Endothelial cell of umbilical vein (primary cell): ENCODE results near the gene STH. TPM values are rescaled to one million over a fixed set of nuclear protein-coding genes. Genes with fewer than 3 reads are reported as not detected.

ENCODE experiments used
- BruUV-seq: library from RNA; stranded (reverse); fragments of 400-500 nt; replicated peaks from 2 replicates; lab custom pipeline; 2021; lab: Mats Ljungman, UMichigan
- CTCF ChIA-PET: fragments of 300-600, 350-600 bp; sonication (Branson Sonifier 250); formaldehyde crosslinking; loops from one replicate; lab custom pipeline; 2021; ENCODE audit warnings: antibody characterized with exemption, inconsistent platforms; lab: Charles Lee
- POLR2A ChIA-PET: fragments of 300-600, 350-600 bp; sonication (Branson Sonifier 250); formaldehyde crosslinking; loops from one replicate; lab custom pipeline; 2021; ENCODE audit warnings: antibody characterized with exemption, inconsistent platforms; lab: Charles Lee
- DNase-seq: peaks from one replicate; pipeline ENCODE4 v3.0.0-alpha.2; 2011; ENCODE audit warnings: low read depth, low spot score
- FAIRE-seq: peaks from 2 replicates; lab custom pipeline; 2011; peaks lifted over from hg19 to GRCh38; lab: Jason Lieb, UNC
- H2AFZ ChIP-seq: 2 replicates; pipeline ENCODE4 v1.6.0; 2012; ENCODE audit warnings: low read depth, low read length, control low read depth, inconsistent platforms
- H3K27ac ChIP-seq: 2 replicates; pipeline ENCODE4 v1.5.1; 2011; ENCODE audit warnings: low read depth, mild to moderate bottlenecking, control low read depth, low read length, moderate library complexity; ENCODE audit not compliant: insufficient read depth
- H3K27me3 ChIP-seq, 2 experiments: 2 replicates each; pipeline versions ENCODE4 v1.6.0 to v1.6.1; 2011; ENCODE audit warnings: low read length in 2 of 2, mixed read lengths in 1 of 2; ENCODE audit not compliant: control insufficient read depth in 2 of 2, insufficient read depth in 2 of 2
- H3K36me3 ChIP-seq, 2 experiments: 2 replicates in 1 of 2; 3 replicates in 1 of 2; pipeline ENCODE4 v1.5.1; 2011; ENCODE audit warnings: low read length in 2 of 2, mild to moderate bottlenecking in 1 of 2, moderate library complexity in 1 of 2; ENCODE audit not compliant: control insufficient read depth in 2 of 2, insufficient read depth in 2 of 2; ENCODE audit errors: extremely low read depth in 1 of 2
- H3K4me1 ChIP-seq: 3 replicates; pipeline ENCODE4 v1.5.1; 2011; ENCODE audit warnings: mild to moderate bottlenecking, low read length; ENCODE audit not compliant: control insufficient read depth, insufficient read depth; ENCODE audit errors: extremely low read depth
- H3K4me2 ChIP-seq: 2 replicates; pipeline ENCODE4 v1.6.1; 2011; ENCODE audit warnings: low read length, control low read depth, mixed read lengths; ENCODE audit not compliant: insufficient read depth
- H3K4me3 ChIP-seq, 3 experiments: fragments of 200-600 bp in 1 of 3; sonication (generic), shearing (Covaris generic) in 1 of 3; replicated peaks in 1 of 3; 2 replicates each; pipeline ENCODE4 v1.5.1; 2011 to 2016; ENCODE audit warnings: control low read depth in 3 of 3, low read length in 3 of 3, mild to moderate bottlenecking in 2 of 3, inconsistent platforms in 1 of 3, low read depth in 1 of 3, moderate library complexity in 1 of 3; ENCODE audit not compliant: insufficient read depth in 1 of 3
- H3K79me2 ChIP-seq: 2 replicates; pipeline ENCODE4 v1.6.0; 2012; ENCODE audit warnings: low read length, inconsistent platforms; ENCODE audit not compliant: control insufficient read depth, insufficient read depth
- H3K9ac ChIP-seq: replicated peaks from 2 replicates; pipeline ENCODE3; 2011; ENCODE audit warnings: low read length, control low read depth; ENCODE audit not compliant: insufficient read depth; ENCODE audit errors: extremely low read depth
- H3K9me1 ChIP-seq: replicated peaks from 3 replicates; pipeline ENCODE4 v1.6.0; 2011; ENCODE audit warnings: mild to moderate bottlenecking, low read length; ENCODE audit not compliant: control insufficient read depth, insufficient read depth; ENCODE audit errors: extremely low read depth
- H3K9me3 ChIP-seq: replicated peaks from 2 replicates; pipeline ENCODE4 v1.5.1; 2012; ENCODE audit warnings: low read length, inconsistent platforms; ENCODE audit not compliant: control insufficient read depth, insufficient read depth
- H4K20me1 ChIP-seq: replicated peaks from 2 replicates; pipeline ENCODE3; 2011; ENCODE audit warnings: mild to moderate bottlenecking, low read length; ENCODE audit not compliant: control insufficient read depth, insufficient read depth; ENCODE audit errors: extremely low read depth
- EZH2 ChIP-seq: IDR thresholded peaks from 2 replicates; pipeline ENCODE4 v1.6.1; 2012; ENCODE audit warnings: borderline replicate concordance, low read depth, mild to moderate bottlenecking, moderate library complexity, low read length, inconsistent platforms; ENCODE audit not compliant: severe bottlenecking
- FOS ChIP-seq: IDR thresholded peaks from 2 replicates; pipeline ENCODE4 v1.6.1; 2011; ENCODE audit warnings: mild to moderate bottlenecking, low read length, moderate library complexity, borderline replicate concordance; ENCODE audit not compliant: insufficient read depth
- GATA2 ChIP-seq: IDR thresholded peaks from 2 replicates; pipeline ENCODE4 v1.7.0; 2011; ENCODE audit warnings: low read depth, mild to moderate bottlenecking, moderate library complexity, mixed read lengths, low read length; ENCODE audit not compliant: insufficient read length, insufficient read depth
- JUN ChIP-seq: IDR thresholded peaks from 2 replicates; pipeline ENCODE4 v1.6.1; 2011; ENCODE audit warnings: borderline replicate concordance, low read depth; ENCODE audit not compliant: insufficient read length, insufficient read depth
- MYC ChIP-seq: IDR thresholded peaks from one replicate; pipeline ENCODE4 v1.6.1; 2011; ENCODE audit warnings: mild to moderate bottlenecking, low read depth, low read length
- POLR2A ChIP-seq: IDR thresholded peaks from 2 replicates; pipeline ENCODE4 v1.6.1; 2012; ENCODE audit warnings: low read depth, mild to moderate bottlenecking, control low read depth, low read length
- POLR2AphosphoS5 ChIP-seq: IDR thresholded peaks from 2 replicates; pipeline ENCODE4 v1.6.1; 2012; ENCODE audit warnings: low read depth, mild to moderate bottlenecking, control low read depth, low read length, moderate library complexity; ENCODE audit not compliant: insufficient read depth
- dilution Hi-C: fragments of 300-500 bp; cut with MboI; formaldehyde crosslinking; loops from one replicate; pipeline ENCODE4 v1.15.0; 2019; ENCODE audit warnings: low sequenced_read_pairs; ENCODE audit not compliant: extremely low pct_ligation_motif_present
- intact Hi-C: fragments of 100-400 bp; cut with micrococcal nuclease; formaldehyde crosslinking; loops from one replicate; pipeline ENCODE4 v1.10.0; 2022
- polyA plus RNA-seq, 4 experiments: library from polyadenylated mRNA; depleted of rRNA in 3 of 4; stranded (reverse) in 3 of 4; unstranded in 1 of 4; fragments of >200 nt; gene quantifications; 2 replicates each; pipeline versions ENCODE4 v1.2.1 to v1.2.3, GENCODE V29; 2011 to 2012; ENCODE audit warnings: missing spikeins in 1 of 4
- total RNA-seq: library from RNA; stranded (reverse); gene quantifications from 2 replicates; pipeline ENCODE4 v1.2.3, GENCODE V29; 2021
- TF ChIP-seq, protein P1 (sequence below), 2 donors: IDR thresholded peaks; 1 replicate in 1 of 2; 2 replicates in 1 of 2; pipeline ENCODE4 v1.5.1; 2011; ENCODE audit warnings: low read length in 2 of 2, mild to moderate bottlenecking in 2 of 2, moderate library complexity in 2 of 2, control low read depth in 1 of 2, inconsistent platforms in 1 of 2, low read depth in 1 of 2; ENCODE audit not compliant: insufficient read depth in 1 of 2; ENCODE audit errors: extremely low read depth in 1 of 2
- TF ChIP-seq, protein P2 (sequence below): IDR thresholded peaks from 2 replicates; pipeline ENCODE4 v1.6.1; 2011; ENCODE audit not compliant: insufficient read depth, insufficient read length

STH gene
- total and polyA plus RNA-seq, 2 donors (not counting 3 experiments of a cell fraction or from before 2014, with no cell fraction given): not detected

DNA sequence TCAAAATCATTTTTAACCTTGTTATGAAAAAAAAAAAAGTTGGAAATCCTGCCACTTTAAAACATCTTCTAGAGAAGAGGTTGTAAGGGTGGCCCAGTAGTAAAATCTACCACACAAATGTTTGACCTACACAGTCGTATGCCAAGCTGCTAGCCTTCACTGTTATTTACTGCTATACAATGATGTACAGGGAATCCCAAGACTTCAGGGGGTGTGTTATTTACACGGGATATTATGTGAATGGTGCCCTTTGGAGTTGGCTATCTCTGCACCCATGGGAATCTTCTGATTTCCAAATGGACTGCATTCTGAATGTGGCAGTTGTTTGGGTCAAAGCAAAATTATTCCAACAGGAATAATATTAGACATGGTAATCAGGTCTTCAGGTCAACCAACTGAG, 45.9 kb downstream of the STH start:
- H3K9me3 ChIP-seq: no peaks in the 10 kb centered on the region
- H3K4me3 ChIP-seq: no peak overlapping the region
- H3K27me3 ChIP-seq: no peaks in the 10 kb centered on the region
- no peak overlapping the region for H3K9ac ChIP-seq
- no peak overlapping the region for H3K4me2 ChIP-seq
- H3K27ac ChIP-seq: no peak overlapping the region
- no TSS peak for BruUV-seq
- ChIA-PET CTCF (interaction anchor here (0.7 to 3.7 kb wide), 46 partner anchors 9 to 405 kb away, joined by 3 to 131 read pairs (median 5); partner anchors contain the start of gene KANSL1), POLR2A (interaction anchor here (0.7 to 1.1 kb wide), 2 partner anchors 142 to 168 kb away, joined by 3 read pairs; no protein-coding TSS in a partner anchor)
- intact Hi-C loops: loop anchor here (1.0 to 2.0 kb wide), 5 partner anchors 16 to 168 kb away; no protein-coding TSS in a partner anchor
- dilution Hi-C loops: no loop called here
- no peak for DNase-seq
- no peak overlapping the region for H2AFZ ChIP-seq
- peaks cover 9% of the 10 kb centered on the region for H3K4me1 ChIP-seq
- TF ChIP-seq POLR2A: no peak
- no peak for TF ChIP-seq JUN
- TF ChIP-seq POLR2AphosphoS5: no peak
- TF ChIP-seq, protein P1, sequence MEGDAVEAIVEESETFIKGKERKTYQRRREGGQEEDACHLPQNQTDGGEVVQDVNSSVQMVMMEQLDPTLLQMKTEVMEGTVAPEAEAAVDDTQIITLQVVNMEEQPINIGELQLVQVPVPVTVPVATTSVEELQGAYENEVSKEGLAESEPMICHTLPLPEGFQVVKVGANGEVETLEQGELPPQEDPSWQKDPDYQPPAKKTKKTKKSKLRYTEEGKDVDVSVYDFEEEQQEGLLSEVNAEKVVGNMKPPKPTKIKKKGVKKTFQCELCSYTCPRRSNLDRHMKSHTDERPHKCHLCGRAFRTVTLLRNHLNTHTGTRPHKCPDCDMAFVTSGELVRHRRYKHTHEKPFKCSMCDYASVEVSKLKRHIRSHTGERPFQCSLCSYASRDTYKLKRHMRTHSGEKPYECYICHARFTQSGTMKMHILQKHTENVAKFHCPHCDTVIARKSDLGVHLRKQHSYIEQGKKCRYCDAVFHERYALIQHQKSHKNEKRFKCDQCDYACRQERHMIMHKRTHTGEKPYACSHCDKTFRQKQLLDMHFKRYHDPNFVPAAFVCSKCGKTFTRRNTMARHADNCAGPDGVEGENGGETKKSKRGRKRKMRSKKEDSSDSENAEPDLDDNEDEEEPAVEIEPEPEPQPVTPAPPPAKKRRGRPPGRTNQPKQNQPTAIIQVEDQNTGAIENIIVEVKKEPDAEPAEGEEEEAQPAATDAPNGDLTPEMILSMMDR (IDR thresholded peaks at IDR 0.05; ENCODE audit: extremely low read depth in 1 of 2, insufficient read depth in 1 of 2, low read depth in 1 of 2, low read length in 2 of 2): no peak
- TF ChIP-seq, protein P2, sequence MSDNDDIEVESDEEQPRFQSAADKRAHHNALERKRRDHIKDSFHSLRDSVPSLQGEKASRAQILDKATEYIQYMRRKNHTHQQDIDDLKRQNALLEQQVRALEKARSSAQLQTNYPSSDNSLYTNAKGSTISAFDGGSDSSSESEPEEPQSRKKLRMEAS: no peak
- no peak for TF ChIP-seq GATA2
- no peak for TF ChIP-seq MYC
- TF ChIP-seq FOS: no peak
- TF ChIP-seq EZH2: no peak
- H3K36me3 ChIP-seq: peaks cover 6 to 9% of the 10 kb centered on the region in 2 experiments
- no peaks in the 10 kb centered on the region for H3K9me1 ChIP-seq
- no peak for FAIRE-seq
- H4K20me1 ChIP-seq: no peaks in the 10 kb centered on the region
- peaks cover 2% of the 10 kb centered on the region for H3K79me2 ChIP-seq
